GM21381 (cell line): ENCODE data around the gene KAT2B.
"Not testable (repeated sequence)": the region's sequence is repeated elsewhere in the genome, so short reads cannot be mapped to it uniquely, and the experiment has no call there.

Experiments used
- ATAC-seq: cut with Tn5 transposase; IDR thresholded peaks from one replicate; pipeline ENCODE4 v1.9.1; 2021; ENCODE audit warnings: mild to moderate bottlenecking, moderate library complexity; ENCODE audit not compliant: unreplicated experiment

KAT2B gene

DNA sequence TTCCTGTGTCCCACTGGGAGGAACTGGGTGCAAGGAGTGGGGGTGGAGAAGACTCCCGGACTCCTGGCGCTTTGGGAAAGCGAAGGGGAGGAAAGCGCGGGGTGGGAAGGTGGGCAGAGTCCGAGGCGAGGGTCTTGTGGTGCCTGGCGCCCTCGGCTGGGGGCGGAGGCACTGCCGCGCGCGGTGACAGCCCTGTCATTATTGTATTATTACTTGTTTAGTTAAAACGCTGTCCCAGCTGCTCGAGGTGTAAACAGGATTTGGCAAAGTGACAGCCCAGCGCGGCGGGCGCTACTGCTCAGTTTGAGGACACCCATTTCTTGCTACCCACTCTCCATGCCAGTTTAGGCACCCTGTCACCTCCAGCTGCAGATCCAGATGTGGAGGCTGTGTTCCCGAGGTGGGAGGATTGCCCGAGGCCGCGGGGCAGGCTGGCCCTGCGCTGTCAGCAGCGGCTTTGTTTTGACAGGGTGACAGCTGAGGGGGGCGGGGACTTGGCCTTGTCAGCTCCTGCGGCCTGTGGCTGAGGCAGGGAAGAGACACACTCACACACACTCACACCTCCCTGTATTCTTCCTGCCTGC is 1.0 kb downstream of the KAT2B start:
- peak; percentile 43 for ATAC-seq

DNA sequence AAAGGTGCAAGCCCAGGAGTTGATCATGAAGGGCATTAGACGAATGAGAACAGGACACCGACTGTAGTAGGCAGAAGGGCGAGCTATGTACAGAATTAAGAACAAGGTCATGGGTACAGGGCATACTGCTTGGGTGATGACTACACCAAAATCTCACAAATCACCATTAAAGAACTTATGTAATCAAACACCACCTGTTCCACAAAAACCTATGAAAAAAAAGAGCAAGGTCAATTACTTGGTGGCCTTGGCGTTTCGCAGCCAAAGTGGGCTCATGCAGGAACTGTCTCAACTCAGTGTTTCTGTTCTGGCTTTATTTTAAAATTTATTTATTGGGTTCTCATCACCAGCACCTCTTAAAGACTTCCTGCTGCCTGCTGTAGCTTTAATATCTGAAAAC is 2.1 kb downstream of the KAT2B start:
- ATAC-seq: no peak

DNA sequence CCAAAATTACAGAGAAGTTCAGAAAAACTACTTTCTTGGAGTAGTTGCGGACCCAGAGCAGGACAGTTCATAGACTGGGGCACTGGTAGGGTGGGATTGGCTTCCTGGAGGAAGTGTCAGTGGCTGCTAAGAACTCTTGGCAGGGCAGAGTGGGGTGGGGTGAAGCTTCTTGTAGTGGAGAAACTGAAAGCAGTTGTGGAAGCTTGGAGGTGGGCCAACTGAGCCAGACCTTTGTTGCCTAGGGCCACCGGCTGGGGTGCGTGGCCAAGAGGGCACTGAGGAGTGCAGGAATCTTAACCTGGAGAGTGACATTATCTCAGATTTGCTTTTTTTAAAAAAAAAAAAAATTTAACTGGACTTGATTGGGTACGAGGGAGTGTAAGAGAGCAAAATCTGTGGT is 3.1 kb downstream of the KAT2B start:
- peak; percentile 21 for ATAC-seq

DNA sequence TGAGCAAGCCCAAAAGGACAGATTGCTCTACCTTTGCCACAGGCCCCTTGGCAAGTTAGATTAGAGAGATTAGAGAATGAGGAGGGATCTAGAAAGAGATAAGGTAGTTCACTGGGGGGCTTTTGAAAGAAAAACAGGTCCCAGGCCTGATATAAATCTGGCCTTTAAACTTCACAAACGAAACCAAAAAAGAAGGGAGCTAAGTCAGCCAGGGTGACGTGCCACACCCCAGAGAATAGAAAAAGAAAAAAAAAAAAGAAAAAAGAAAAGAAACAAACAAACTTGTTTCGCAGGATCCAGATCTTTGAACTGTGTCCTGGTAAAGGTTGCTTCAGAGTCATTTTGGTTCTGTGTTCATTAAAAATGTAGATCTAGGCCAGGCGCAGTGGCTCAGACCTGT is 3.6 kb downstream of the KAT2B start:
- ATAC-seq: no peak

DNA sequence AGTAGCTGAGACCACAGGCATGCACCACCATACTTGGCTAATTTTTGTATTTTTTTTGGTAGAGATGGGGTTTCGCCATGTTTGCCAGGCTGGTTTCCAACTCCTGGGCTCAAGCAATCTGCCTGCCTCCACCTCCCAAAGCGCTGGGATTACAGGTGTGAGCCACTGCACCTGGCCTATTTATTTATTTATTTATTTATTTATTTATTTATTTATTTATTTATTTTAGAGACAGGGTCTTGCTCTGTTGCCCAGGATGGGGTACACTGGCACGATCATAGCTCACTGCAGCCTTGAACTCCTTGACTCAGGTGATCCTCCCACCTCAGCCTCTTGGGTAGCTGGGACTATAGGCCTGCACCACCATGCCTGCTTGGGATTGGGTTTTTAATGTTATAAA is 4.9 kb downstream of the KAT2B start:
- not testable (repeated sequence) for ATAC-seq

DNA sequence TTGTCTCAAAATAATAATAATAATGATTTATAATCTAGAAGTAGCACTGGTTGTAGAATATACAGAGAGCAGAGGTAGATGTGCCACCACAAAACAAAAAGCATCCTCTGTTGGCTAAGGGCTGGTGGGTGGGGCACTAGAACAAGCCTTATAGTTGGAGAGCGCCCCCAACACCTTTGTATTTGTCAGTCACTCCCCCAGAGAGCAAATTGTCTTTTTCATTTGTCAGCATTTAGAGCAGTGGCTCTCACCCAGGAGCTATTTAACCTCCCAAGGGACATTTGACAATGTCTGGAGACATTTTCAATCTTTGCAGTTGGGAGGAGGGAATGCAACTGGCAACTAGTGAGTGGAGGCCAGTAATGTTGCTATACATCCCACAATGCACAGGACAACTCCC is 6.3 kb downstream of the KAT2B start:
- no peak for ATAC-seq

DNA sequence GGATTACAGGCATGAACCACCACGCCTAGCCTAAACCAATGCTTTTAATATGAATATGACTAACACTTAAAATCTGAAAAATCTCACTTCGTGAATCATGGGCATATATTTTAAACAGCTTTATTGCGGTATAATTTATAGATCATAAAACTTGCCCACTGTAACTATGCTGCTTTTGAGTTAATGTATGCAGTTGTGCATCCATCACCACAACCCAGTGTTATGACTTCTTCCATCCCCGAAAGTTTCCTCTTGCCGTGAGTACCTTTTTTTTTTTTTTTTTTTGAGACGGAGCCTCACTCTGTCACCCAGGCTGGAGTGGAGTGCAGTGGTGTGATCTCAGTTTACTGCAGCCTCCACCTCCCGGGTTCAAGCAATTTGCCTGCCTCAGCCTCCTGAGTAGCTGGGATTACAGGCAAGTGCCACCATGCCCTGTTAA is 7.1 kb downstream of the KAT2B start:
- ATAC-seq: no peak

DNA sequence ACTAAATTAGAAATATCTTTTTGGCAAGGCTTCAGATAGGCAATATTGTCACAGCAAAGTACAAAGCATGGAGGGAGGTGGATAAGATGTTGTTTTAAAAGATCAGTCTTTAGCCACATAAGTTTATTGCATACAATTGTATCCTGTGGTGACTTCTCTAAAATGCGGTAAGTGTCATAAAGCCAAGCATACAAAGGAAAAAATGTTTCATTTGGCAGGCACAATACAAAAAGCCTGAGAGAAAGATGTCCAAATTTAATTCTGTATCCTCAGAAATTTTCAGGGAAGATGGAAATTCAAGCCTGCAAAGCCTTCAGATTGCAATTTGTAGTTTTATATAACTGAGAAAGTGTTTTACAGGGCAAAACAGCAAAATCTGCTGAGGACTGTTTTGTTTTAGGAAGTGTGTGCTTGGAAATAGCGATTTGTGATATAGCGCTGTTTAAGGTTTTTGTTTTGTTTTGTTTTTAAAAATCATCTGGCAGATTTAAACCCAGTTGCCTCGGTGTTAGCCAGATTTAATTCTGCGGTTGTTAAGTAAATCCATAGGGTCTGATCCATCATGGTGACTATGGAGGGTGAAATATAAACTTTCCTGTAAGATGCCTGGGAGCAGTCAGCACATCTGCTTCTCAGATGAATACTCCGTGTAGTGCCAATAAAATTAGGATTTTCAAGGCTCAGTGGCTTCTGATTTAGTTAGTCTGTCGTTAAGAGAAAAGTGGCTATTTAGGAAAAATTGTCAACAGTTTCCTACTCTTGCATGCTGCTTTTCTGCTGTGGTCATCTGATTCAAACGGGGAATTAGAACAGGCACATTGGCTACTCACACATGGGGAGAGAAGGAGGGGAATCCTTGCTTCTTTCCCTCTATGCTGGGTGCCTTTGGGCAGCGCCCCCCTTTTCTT is 8.0 kb downstream of the KAT2B start:
- no peak for ATAC-seq

DNA sequence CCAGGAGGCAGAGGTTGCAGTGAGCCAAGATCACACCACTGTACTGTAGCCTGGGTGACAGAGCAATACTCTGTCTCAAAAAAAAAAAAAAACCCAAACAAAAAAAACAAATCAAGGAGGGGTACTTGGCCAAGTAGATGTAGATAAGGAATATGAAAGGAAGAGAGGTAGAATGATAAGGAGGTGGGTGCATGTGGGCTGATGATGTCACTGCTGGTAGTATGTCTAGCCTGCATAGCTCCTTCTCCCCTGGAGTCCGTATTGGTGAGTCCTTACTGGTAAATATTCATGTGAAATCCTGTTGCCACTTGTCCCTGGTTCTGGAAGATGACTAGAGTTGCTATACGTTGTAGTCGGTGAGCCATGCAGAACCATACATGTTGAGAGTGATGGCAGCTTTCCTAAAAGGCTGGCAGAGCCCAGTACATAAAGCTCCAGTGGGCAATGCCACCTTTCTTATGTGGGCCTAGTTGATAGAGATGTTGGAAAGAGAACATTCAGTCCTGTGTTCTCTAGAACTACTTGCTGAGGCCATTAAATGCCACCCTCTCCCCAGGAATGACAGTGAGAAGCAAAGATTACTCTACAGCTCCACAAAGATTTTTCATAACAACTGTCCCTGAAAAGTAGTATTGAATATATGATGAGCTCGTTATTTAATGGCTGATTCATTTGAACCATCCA is 11.0 kb downstream of the KAT2B start:
- ATAC-seq: no peak

DNA sequence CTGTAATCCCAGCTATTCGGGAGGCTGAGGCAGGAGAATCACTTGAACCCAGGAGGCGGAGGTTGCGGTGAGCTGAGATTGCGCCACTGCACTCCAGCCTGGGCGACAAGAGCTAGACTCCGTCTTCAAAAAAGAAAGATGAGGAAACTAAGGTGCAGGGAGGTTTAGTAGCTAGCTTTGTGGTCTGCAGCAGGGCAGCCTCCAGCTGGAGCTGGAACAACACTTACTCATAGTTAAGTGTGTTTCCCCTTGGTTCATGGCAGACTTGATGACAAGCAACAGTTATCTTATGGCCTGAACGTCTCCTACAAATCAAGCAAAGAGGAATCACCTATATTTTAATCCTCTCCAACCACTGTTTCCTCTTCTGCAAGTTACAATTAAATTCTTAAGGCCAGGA is 12.6 kb downstream of the KAT2B start:
- no peak for ATAC-seq

DNA sequence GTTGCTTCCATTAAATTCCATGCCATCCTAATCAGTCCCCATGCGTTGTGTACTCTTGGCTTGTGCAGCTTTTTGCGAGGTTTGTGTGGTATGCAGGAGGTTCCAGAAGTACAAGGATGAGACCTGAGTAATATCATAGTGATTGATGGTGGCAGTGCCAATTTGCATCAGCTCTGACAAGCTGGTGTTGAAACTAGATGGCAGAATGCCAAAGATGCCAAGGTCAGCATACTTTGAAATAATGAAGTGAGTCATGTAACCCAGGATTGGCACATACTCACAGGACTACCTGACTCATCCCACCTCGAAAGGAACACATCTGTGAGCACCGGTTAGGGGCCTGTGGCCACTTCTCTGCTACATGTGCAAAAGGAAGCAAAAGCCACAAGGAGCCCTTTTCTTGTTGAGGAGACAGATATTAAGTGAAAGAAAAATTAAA is 14.3 kb downstream of the KAT2B start:
- peak; percentile 86 for ATAC-seq

DNA sequence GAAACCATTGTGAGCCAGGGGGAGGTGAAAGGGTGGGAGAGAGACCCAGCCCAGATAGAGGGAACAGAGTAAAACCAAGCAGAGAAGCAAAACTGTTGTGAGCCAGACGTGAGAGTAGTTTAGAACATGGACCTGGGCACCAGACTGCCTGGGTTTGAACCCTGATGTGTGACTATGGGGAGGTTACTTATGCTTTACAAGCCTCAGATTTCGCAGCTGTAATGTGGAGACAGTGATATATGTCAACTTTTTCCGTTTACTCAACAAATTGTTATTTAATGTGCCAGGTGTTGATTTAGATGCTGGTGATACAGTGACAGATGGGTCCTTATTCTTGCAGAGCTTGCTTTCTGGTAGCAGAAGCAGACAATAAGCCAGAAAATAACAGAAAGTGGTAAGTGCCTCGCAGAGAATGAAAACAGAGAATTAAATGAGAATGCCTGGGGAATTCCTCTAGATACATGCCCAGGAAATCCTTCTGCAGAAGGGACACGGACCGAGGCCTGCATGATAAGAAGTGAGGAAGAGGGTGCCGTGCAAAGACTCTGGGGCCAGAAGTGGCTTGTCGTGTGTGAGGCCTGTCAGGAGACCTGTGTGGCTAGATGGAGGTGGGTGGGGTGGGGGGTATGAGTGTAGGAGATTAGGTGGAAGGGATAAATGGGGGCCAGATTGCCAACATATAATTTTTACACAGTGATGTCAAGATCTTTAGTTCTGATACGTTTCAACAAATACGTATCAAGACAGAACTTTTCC is 15.0 kb downstream of the KAT2B start:
- no peak for ATAC-seq

DNA sequence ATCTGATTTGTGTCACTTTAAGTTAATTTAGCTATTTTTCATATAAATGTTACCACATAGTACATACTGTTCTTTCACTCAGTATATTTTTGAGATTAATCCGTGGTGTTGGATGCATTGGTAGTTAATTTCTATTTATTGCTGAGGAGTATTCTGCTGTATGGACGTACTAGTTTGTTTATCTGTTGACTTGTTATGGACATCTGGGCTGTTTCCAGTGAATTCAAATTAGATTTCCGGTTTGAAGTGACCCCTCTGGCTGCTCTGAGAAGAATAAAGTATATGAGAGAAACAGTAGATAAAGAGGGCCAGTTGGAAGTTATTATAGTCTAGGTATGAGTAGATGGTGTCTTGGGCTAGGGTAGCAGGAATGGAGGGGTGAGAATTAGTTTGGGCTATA is 15.6 kb downstream of the KAT2B start:
- ATAC-seq: no peak

DNA sequence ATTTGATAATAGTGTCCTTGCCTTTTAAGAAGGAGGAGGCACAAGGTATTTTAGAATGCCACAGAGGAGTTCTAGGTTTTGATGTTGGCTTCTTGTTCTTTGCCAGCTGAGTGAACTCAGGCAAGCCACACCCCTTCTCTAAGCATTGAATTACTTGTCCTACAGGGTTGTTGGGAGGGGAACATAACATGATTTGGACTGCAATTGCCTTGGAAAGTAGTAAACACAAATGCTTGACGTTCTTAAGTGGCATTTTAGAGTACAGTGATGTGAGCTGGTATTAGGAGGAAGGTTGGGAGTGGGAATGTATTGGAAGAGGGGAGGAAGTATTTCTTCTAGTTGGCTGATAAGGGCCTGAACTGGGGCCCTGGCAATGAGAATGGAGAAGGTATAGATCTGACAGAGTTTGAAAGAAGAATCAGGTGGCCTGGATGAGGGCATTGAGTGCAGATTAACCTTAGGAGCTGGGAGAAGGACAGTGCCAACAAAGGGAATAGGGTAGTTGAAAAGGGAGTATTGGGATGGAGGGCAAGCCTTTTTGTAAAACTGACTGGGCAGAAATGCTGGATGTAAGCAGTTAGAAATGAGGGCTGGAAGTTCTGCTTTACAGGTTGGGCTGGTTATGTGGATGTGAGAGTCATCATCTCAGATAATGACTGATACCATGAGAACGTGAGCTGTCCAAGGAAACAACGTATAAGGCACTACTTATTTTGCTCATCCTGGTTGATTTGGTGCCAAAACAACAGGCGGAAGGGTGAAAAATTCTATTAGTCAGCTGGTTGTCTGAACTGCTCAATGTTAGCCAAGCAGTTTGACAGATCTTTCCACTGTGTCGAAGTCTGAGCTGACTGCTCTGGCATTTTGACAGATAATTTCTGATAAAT is 16.7 kb downstream of the KAT2B start:
- ATAC-seq: peak; percentile 33

DNA sequence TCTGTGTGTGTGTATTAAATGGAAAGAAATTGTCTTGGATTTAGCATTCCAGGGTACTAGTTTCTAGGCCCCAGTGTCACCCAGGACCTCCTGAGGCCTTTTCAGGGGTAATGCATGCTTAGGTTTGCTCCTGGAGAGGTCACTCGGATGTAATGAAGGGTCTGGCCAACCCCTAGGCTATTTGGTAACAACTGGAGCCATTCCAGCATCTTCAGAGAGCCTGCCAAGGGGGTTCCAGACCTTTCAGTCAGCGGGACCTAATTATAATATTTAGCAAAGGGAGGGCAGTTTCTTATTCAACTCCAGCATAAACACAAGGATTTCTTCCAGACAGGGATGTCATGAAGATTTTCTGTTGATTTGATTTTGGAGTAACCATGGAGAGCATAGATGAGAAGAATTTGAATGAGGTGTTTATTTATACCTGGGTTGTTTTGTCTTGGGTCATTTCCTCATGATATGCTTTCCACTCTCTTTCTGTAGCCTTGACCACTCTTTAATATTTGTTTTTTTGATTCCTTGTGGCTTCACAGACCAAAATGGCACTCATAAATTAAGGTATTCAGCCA is 17.4 kb downstream of the KAT2B start:
- no peak for ATAC-seq

DNA sequence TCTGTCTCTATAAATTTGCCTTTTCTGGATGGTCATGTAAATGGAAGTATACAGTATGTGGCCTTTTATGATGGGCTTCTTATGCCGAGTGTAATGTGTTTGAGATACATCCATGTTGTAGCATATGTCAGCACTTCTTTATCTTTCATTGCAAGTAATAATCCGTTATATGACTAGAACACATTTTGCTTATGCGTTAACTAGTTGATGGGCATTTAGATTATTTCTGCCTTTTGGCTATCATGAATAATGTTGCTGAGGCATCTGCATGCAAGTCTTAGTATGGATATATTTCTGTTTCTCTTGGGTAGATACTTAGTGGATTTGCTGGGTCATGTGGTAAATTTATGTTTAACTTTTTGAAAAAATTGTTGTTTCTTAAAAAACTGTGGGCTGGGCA is 19.7 kb downstream of the KAT2B start:
- no peak for ATAC-seq

DNA sequence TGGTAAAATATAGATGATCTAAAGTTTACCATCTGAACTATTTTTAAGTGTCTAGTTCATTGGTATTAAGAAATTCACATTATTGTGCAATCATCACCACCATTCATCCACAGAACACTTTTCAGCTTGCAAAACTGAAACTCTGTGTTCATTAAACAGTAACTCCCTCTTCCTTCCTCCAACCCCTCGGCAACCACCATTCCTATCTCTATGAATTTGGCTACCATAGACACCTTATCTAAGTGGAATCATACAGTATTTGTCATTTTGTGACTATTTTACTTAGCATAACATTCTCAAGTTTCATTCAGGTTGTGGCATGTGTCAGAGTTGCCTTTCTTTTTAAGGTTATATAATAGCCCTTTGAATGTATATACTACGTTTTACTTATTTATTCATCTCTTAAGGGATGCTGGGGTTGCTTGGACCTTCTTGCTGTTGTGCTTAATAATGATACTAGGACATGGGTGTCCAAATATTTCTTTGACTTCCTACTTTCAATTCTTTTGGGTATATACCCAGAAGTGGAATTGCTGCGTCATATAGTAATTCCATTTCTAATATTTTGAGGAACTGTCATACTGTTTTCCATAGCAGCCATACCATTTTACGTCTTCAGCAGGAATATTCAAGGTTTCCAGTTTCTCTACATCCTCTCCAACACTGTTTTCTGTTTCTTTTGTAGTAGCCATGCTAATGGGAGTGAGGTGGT is 20.9 kb downstream of the KAT2B start:
- peak; percentile 77 for ATAC-seq

DNA sequence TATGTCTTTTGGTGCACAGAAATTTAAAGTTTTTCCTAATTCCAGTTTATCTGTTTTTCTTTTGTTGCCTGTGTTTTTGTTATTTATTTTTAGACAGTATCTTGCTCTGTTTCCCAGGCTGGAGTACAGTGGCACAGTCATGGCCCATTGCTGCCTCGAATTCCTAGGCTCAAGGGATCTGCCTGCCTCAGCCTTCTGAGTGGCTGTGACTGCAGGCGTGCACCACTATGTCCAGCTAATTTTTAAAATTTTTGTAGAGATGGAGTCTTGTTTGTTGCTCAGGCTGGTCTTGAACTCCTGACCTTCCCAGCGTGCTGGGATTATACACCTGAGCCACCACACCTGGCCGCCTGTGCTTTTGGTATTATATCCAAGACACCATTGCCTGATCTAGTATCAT is 22.8 kb downstream of the KAT2B start:
- no peak for ATAC-seq

DNA sequence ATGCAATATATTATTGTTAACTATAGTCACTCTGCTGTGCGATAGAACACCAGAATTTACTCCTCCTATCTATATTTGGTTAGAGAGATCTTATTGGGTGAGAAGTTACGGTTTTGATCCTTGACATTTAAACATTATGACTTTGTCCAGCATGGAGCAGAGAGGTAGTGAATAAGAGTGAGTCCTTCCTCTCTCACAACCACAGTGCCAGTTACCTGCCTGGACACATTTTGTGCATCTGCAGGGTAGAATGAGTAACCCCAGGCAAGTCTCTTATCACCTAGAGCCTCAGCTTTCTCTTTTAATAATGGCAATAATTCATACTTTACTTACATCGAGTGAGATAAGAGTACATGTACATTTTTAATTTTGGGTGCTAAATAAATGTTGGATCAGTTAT is 24.1 kb downstream of the KAT2B start:
- ATAC-seq: no peak
